GM12878 (cell line): ENCODE results near the gene EIF2B5. TPM values are rescaled to one million over a fixed set of nuclear protein-coding genes. Genes with fewer than 3 reads are reported as not detected.
A peak's percentile ranks its signal among the peaks of the same experiment; 100 is the strongest.

Experiments
- CBFB ChIP-seq: IDR thresholded peaks from 2 replicates; pipeline ENCODE4 v1.6.1; 2016; ENCODE audit warnings: antibody characterized with exemption, low read depth
- CEBPB ChIP-seq, 2 experiments: fragments of 150-350 bp in 1 of 2; IDR thresholded peaks; 2 replicates each; pipeline ENCODE4 v1.6.1; 2012 to 2014; ENCODE audit warnings: low read depth in 2 of 2, low read length in 2 of 2, borderline replicate concordance in 1 of 2, inconsistent platforms in 1 of 2
- DPF2 ChIP-seq: fragments of 450-650 bp; IDR thresholded peaks from 2 replicates; pipeline ENCODE4 v1.6.1; 2017; ENCODE audit warnings: mild to moderate bottlenecking
- EP300 ChIP-seq, 2 experiments: fragments of 150-350 bp in 1 of 2; IDR thresholded peaks; 2 replicates each; pipeline ENCODE4 v1.6.1; 2011 to 2012; ENCODE audit warnings: low read depth in 2 of 2, low read length in 2 of 2, borderline replicate concordance in 1 of 2, improper control_type of control experiment in 1 of 2, inconsistent platforms in 1 of 2; ENCODE audit not compliant: control insufficient read depth in 1 of 2
- IKZF2 ChIP-seq, 2 experiments: fragments of 450-650 bp; IDR thresholded peaks; 2 replicates each; pipeline ENCODE4 v1.6.1; 2017; ENCODE audit warnings: mild to moderate bottlenecking in 2 of 2, moderate library complexity in 2 of 2
- JUND ChIP-seq: IDR thresholded peaks from 2 replicates; pipeline ENCODE4 v1.6.1; 2012; ENCODE audit warnings: low read depth, mild to moderate bottlenecking, low read length, improper control_type of control experiment, moderate library complexity
- NFXL1 ChIP-seq: fragments of 450-650 bp; IDR thresholded peaks from 2 replicates; pipeline ENCODE4 v1.6.1; 2017; ENCODE audit warnings: antibody characterized with exemption, mild to moderate bottlenecking, borderline replicate concordance
- NR2F1 ChIP-seq: fragments of 450-650 bp; conservative IDR thresholded peaks from 2 replicates; pipeline ENCODE4 v1.6.1; 2017; ENCODE audit warnings: mild to moderate bottlenecking
- NRF1 ChIP-seq: conservative IDR thresholded peaks from 2 replicates; pipeline ENCODE4 v1.6.1; 2011; ENCODE audit warnings: mild to moderate bottlenecking, low read depth, low read length, improper control_type of control experiment
- SPI1 ChIP-seq: IDR thresholded peaks from 2 replicates; pipeline ENCODE4 v1.6.1; 2011; ENCODE audit warnings: low read depth, mild to moderate bottlenecking, low read length, moderate library complexity, borderline replicate concordance; ENCODE audit not compliant: insufficient read depth
- YY1 ChIP-seq: IDR thresholded peaks from 2 replicates; pipeline ENCODE4 v1.6.1; 2011; ENCODE audit warnings: low read depth, mild to moderate bottlenecking, low read length
- ZNF24 ChIP-seq: fragments of 450-650 bp; IDR thresholded peaks from 2 replicates; pipeline ENCODE4 v1.6.1; 2017; ENCODE audit warnings: antibody characterized with exemption, mild to moderate bottlenecking
- polyA plus RNA-seq, 11 experiments: library from polyadenylated mRNA; depleted of rRNA in 4 of 11; unstranded in 6 of 11; stranded (reverse) in 5 of 11; fragments of >200 nt; fragmentation: Nextera tagmentation in 4 of 11; fragmentation: Illumina TruSeq in 1 of 11; extraction: Ambion mirVana in 4 of 11; extraction: Trizol in 1 of 11; gene quantifications; 1 replicate in 1 of 11; 2 replicates in 10 of 11; pipeline versions ENCODE4 v1.2.1 to v1.2.3, GENCODE V29; 2011 to 2016; ENCODE audit warnings: inconsistent platforms in 2 of 11, missing spikeins in 2 of 11, low read depth in 1 of 11
- total RNA-seq, 4 experiments: library from RNA; depleted of rRNA in 3 of 4; stranded (reverse); fragments of >200 nt in 3 of 4; fragmentation: Illumina TruSeq in 1 of 4; extraction: Trizol in 1 of 4; gene quantifications; 2 replicates each; pipeline versions ENCODE4 v1.2.1 to v1.2.3, GENCODE V29; 2013 to 2021
- TF ChIP-seq, protein P1 (sequence below): fragments of 450-650 bp; formaldehyde crosslinking; IDR thresholded peaks from 2 replicates; pipeline ENCODE4 v1.4.0; 2020; ENCODE audit warnings: mild to moderate bottlenecking, moderate library complexity
- TF ChIP-seq, protein P2 (sequence below): IDR thresholded peaks from 2 replicates; pipeline ENCODE4 v1.6.1; 2011; ENCODE audit warnings: low read depth, low read length, improper control_type of control experiment, borderline replicate concordance
- TF ChIP-seq, protein P3 (sequence below): fragments of 450-650 bp; IDR thresholded peaks from 2 replicates; pipeline ENCODE4 v1.6.1; 2016; ENCODE audit warnings: mild to moderate bottlenecking
- TF ChIP-seq, protein P4 (sequence below): IDR thresholded peaks from 2 replicates; pipeline ENCODE4 v1.6.1; 2011; ENCODE audit warnings: borderline replicate concordance, low read depth, mild to moderate bottlenecking, moderate library complexity, mixed read lengths, low read length; ENCODE audit not compliant: insufficient read depth; ENCODE audit errors: extremely low read length
- TF ChIP-seq, protein P5 (sequence below): fragments of 450-650 bp; conservative IDR thresholded peaks from 2 replicates; pipeline ENCODE4 v1.6.1; 2017; ENCODE audit warnings: mild to moderate bottlenecking, moderate library complexity

EIF2B5 gene
- total and polyA plus RNA-seq, 10 of the 15 experiments (the other 5 are each of a cell fraction or from before 2014, with no cell fraction given) = 13.7 to 82.7 (median 52.2) TPM

DNA sequence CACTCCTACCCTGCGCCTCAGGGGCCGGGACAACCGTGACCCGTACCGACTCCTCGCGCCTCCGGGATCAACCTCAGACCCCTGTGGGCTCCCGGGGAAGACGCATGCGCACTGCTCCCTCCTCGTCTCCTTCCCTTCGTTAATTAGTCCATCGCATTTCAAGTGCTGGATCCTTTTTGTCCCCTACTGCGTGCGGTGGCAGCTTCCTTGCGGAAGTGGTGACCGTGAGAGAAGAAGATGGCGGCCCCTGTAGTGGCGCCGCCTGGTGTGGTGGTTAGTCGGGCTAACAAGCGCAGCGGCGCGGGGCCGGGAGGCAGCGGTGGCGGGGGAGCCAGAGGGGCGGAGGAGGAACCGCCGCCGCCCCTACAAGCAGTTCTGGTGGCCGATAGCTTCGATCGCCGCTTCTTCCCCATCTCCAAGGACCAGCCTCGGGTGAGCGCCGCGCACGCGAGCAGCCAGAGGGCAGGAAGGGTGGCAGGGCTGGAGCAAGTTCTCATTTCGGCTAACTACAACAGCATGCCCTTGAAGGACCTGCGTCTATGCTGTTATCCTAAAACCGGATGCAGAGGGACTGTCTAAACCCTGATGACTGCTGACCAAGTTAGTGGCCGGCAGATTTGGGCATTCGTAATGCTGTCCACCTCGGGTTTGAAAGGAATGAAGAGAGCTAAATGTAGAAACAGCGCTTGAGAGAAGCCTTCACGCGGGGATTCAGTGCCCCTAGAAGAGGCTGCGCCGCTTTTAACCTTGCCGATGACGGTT lies at the start of gene EIF2B5 (continued):
- TF ChIP-seq, protein P1, sequence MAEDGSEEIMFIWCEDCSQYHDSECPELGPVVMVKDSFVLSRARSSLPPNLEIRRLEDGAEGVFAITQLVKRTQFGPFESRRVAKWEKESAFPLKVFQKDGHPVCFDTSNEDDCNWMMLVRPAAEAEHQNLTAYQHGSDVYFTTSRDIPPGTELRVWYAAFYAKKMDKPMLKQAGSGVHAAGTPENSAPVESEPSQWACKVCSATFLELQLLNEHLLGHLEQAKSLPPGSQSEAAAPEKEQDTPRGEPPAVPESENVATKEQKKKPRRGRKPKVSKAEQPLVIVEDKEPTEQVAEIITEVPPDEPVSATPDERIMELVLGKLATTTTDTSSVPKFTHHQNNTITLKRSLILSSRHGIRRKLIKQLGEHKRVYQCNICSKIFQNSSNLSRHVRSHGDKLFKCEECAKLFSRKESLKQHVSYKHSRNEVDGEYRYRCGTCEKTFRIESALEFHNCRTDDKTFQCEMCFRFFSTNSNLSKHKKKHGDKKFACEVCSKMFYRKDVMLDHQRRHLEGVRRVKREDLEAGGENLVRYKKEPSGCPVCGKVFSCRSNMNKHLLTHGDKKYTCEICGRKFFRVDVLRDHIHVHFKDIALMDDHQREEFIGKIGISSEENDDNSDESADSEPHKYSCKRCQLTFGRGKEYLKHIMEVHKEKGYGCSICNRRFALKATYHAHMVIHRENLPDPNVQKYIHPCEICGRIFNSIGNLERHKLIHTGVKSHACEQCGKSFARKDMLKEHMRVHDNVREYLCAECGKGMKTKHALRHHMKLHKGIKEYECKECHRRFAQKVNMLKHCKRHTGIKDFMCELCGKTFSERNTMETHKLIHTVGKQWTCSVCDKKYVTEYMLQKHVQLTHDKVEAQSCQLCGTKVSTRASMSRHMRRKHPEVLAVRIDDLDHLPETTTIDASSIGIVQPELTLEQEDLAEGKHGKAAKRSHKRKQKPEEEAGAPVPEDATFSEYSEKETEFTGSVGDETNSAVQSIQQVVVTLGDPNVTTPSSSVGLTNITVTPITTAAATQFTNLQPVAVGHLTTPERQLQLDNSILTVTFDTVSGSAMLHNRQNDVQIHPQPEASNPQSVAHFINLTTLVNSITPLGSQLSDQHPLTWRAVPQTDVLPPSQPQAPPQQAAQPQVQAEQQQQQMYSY (CRISPR knock-in tag) = no peak
- TF ChIP-seq, protein P2, sequence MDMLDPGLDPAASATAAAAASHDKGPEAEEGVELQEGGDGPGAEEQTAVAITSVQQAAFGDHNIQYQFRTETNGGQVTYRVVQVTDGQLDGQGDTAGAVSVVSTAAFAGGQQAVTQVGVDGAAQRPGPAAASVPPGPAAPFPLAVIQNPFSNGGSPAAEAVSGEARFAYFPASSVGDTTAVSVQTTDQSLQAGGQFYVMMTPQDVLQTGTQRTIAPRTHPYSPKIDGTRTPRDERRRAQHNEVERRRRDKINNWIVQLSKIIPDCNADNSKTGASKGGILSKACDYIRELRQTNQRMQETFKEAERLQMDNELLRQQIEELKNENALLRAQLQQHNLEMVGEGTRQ = no peak
- peak; percentile 75; the same call in 1 of the 2 replicates for TF ChIP-seq SPI1
- peak; percentile 98 for TF ChIP-seq YY1
- TF ChIP-seq JUND = 0 out of 2 replicates have a peak, but pooled peaks have one; percentile 38
- TF ChIP-seq, protein P3, sequence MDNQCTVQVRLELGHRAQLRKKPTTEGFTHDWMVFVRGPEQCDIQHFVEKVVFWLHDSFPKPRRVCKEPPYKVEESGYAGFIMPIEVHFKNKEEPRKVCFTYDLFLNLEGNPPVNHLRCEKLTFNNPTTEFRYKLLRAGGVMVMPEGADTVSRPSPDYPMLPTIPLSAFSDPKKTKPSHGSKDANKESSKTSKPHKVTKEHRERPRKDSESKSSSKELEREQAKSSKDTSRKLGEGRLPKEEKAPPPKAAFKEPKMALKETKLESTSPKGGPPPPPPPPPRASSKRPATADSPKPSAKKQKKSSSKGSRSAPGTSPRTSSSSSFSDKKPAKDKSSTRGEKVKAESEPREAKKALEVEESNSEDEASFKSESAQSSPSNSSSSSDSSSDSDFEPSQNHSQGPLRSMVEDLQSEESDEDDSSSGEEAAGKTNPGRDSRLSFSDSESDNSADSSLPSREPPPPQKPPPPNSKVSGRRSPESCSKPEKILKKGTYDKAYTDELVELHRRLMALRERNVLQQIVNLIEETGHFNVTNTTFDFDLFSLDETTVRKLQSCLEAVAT = peak; percentile 62; the same call in 1 of the 2 replicates
- TF ChIP-seq NRF1 = peak; percentile 40; the same call in 1 of the 2 replicates
- TF ChIP-seq NFXL1 = no peak
- TF ChIP-seq ZNF24 = 0 out of 2 replicates have a peak, but pooled peaks have one; percentile 68
- peak; percentile 96 for TF ChIP-seq CBFB
- TF ChIP-seq, protein P4, sequence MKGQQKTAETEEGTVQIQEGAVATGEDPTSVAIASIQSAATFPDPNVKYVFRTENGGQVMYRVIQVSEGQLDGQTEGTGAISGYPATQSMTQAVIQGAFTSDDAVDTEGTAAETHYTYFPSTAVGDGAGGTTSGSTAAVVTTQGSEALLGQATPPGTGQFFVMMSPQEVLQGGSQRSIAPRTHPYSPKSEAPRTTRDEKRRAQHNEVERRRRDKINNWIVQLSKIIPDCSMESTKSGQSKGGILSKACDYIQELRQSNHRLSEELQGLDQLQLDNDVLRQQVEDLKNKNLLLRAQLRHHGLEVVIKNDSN = no peak
- no peak for TF ChIP-seq EP300 (IDR thresholded peaks at IDR 0.05; ENCODE audit: borderline replicate concordance in 1 of 2, control insufficient read depth in 1 of 2, low read depth in 2 of 2, low read length in 2 of 2)
- no peak for TF ChIP-seq CEBPB (IDR thresholded peaks at IDR 0.05; ENCODE audit: borderline replicate concordance in 1 of 2, low read depth in 2 of 2, low read length in 2 of 2)
- TF ChIP-seq, protein P5, sequence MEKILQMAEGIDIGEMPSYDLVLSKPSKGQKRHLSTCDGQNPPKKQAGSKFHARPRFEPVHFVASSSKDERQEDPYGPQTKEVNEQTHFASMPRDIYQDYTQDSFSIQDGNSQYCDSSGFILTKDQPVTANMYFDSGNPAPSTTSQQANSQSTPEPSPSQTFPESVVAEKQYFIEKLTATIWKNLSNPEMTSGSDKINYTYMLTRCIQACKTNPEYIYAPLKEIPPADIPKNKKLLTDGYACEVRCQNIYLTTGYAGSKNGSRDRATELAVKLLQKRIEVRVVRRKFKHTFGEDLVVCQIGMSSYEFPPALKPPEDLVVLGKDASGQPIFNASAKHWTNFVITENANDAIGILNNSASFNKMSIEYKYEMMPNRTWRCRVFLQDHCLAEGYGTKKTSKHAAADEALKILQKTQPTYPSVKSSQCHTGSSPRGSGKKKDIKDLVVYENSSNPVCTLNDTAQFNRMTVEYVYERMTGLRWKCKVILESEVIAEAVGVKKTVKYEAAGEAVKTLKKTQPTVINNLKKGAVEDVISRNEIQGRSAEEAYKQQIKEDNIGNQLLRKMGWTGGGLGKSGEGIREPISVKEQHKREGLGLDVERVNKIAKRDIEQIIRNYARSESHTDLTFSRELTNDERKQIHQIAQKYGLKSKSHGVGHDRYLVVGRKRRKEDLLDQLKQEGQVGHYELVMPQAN = peak; percentile 84
- peak; percentile 48 for TF ChIP-seq NR2F1
- TF ChIP-seq IKZF2 (IDR thresholded peaks at IDR 0.05) = peak; percentile 76
- TF ChIP-seq DPF2 = peak; percentile 67
